Esophagus squamous epithelium (tissue), 5 donors: ENCODE measurements around the gene ZBED5. TPM values are rescaled to one million over a fixed set of nuclear protein-coding genes. Genes with fewer than 3 reads are reported as not detected.
"Not testable (repeated sequence)": the region's sequence is repeated elsewhere in the genome, so short reads cannot be mapped to it uniquely, and the experiment has no call there.

Source experiments
- DNase-seq: peaks from one replicate; lab custom pipeline; 2025; lab: John Stamatoyannopoulos, UW
- H3K27ac ChIP-seq, 4 donors: fragments of 200-600 bp; sonication (generic); one replicate each; pipeline ENCODE4 v1.5.1; 2016 to 2019; ENCODE audit warnings: mild to moderate bottlenecking in 1 of 4
- H3K27me3 ChIP-seq, 4 donors: fragments of 200-600 bp; sonication (generic); 1 replicate in 3 of 4; 2 replicates in 1 of 4; pipeline versions ENCODE4 v1.5.1 to v1.6.0; 2017 to 2021; ENCODE audit warnings: antibody characterized with exemption in 1 of 4
- H3K36me3 ChIP-seq, 3 donors: fragments of 200-600 bp; sonication (generic); one replicate each; pipeline ENCODE4 v1.5.1; 2016 to 2019
- H3K4me1 ChIP-seq, 3 donors: fragments of 200-600 bp; sonication (generic); one replicate each; pipeline ENCODE4 v1.5.1; 2017 to 2019
- H3K4me3 ChIP-seq, 4 donors: fragments of 200-600 bp; sonication (generic); 1 replicate in 3 of 4; 2 replicates in 1 of 4; pipeline ENCODE4 v1.5.1; 2016 to 2019; ENCODE audit warnings: mild to moderate bottlenecking in 2 of 4, moderate library complexity in 1 of 4
- H3K9me3 ChIP-seq, 3 donors: fragments of 200-600 bp; sonication (generic); one replicate each; pipeline ENCODE4 v1.5.1; 2016 to 2019
- CTCF ChIP-seq, 6 experiments: fragments of 450-650 bp in 4 of 6; fragments of 200-600 bp in 2 of 6; sonication (generic) in 2 of 6; IDR thresholded peaks; one replicate each; pipeline ENCODE4 v1.5.1; 2016 to 2019; ENCODE audit warnings: antibody characterized with exemption in 6 of 6, mild to moderate bottlenecking in 4 of 6, moderate library complexity in 4 of 6
- POLR2A ChIP-seq, 4 donors: fragments of 450-650 bp; IDR thresholded peaks; one replicate each; pipeline ENCODE4 v1.6.1; 2017; ENCODE audit warnings: antibody characterized with exemption in 4 of 4, mild to moderate bottlenecking in 4 of 4, moderate library complexity in 3 of 4
- WGBS, 2 donors: methylation state at CpG; one replicate each; pipeline ENCODE4 v1.1.5; 2018; 5-methylcytosine and 5-hydroxymethylcytosine counted together
- intact Hi-C: fragments of 100-400 bp; cut with DNase I; formaldehyde crosslinking; loops from one replicate; pipeline ENCODE4 v1.15.0; 2022
- total RNA-seq, 4 donors: library from RNA; depleted of rRNA; stranded (reverse); fragments of >200 nt; gene quantifications; one replicate each; pipeline ENCODE4 v1.1.0, GENCODE V29; 2016
- donor health status: DM: yes; HTN: yes; CAD: no.

The ZBED5 gene
- total RNA-seq, 4 donors from 2014 or later: 13.4 to 39.5 (median 25.0) TPM

- no peaks in the 10 kb centered on the region for H3K27me3 ChIP-seq
- H3K4me1 ChIP-seq: peaks cover 0 to 41% (median 5%) of the 10 kb centered on the region in 3 donors
- no peak overlapping the region for H3K27ac ChIP-seq
- intact Hi-C loops: no loop called here
- no peak overlapping the region for H3K4me3 ChIP-seq
- DNase-seq: no peak
- no peak for TF ChIP-seq POLR2A (IDR thresholded peaks at IDR 0.05)
- TF ChIP-seq CTCF (IDR thresholded peaks at IDR 0.05): no peak
- peaks cover 0 to 12% (median 0%) of the 10 kb centered on the region in 3 donors for H3K9me3 ChIP-seq
- no peaks in the 10 kb centered on the region for H3K36me3 ChIP-seq
These were observed 29.5 kb upstream of the ZBED5 start for GRCh38 chr11:10887307-10887706.

GRCh38 chr11:10886652-10887250 is 28.9 kb upstream of the ZBED5 start:
- peaks cover 0 to 12% (median 0%) of the 10 kb centered on the region in 3 donors for H3K9me3 ChIP-seq
- H3K4me1 ChIP-seq: peaks cover 0 to 46% (median 5%) of the 10 kb centered on the region in 3 donors
- 66 to 72% methylated on average over 3 of the region's 3 CpGs for WGBS, 2 donors
- intact Hi-C loops: no loop called here
- no peak overlapping the region for H3K27ac ChIP-seq
- H3K27me3 ChIP-seq: no peaks in the 10 kb centered on the region
- no peak for TF ChIP-seq POLR2A (IDR thresholded peaks at IDR 0.05)
- no peak for TF ChIP-seq CTCF (IDR thresholded peaks at IDR 0.05)
- H3K4me3 ChIP-seq: no peak overlapping the region
- no peaks in the 10 kb centered on the region for H3K36me3 ChIP-seq
- no peak for DNase-seq

GRCh38 chr11:10885703-10886363 is 28.0 kb upstream of the ZBED5 start:
- WGBS, 2 donors: 39 to 43% methylated on average over 2 of the region's 2 CpGs
- DNase-seq: no peak

GRCh38 chr11:10884292-10884691 is 26.4 kb upstream of the ZBED5 start:
- intact Hi-C loops, DNase-seq, H3K36me3 ChIP-seq, H3K27me3 ChIP-seq, H3K4me3 ChIP-seq: not testable (repeated sequence)
- peak overlapping the region in 2 of 4 donors; percentile 18 to 30 for H3K27ac ChIP-seq
- 44 to 65% methylated on average over 4 of the region's 4 CpGs for WGBS, 2 donors
- peaks cover 0 to 48% (median 5%) of the 10 kb centered on the region in 3 donors for H3K4me1 ChIP-seq
- H3K9me3 ChIP-seq: peaks cover 0 to 12% (median 0%) of the 10 kb centered on the region in 3 donors

More at GRCh38 chr11:10885703-10886363, 28.0 kb upstream of the ZBED5 start:
- Histone ChIP-seq H3K27me3 (no peaks in the 10 kb centered on the region), H3K9me3 (peaks cover 0 to 12% (median 0%) of the 10 kb centered on the region in 3 donors), H3K36me3 (no peaks in the 10 kb centered on the region), H3K4me1 (peaks cover 0 to 48% (median 5%) of the 10 kb centered on the region in 3 donors), H3K27ac (peak overlapping the region in 3 of 4 donors; percentile 15 to 53 (median 42)), H3K4me3 (no peak overlapping the region)
- no peak for TF ChIP-seq POLR2A (IDR thresholded peaks at IDR 0.05)
- no peak for TF ChIP-seq CTCF (IDR thresholded peaks at IDR 0.05)
- intact Hi-C loops: no loop called here

GRCh38 chr11:10881892-10882291 is 24.0 kb upstream of the ZBED5 start:
- Histone ChIP-seq H3K4me1 (peaks cover 0 to 55% (median 8%) of the 10 kb centered on the region in 3 donors), H3K9me3 (peaks cover 0 to 12% (median 0%) of the 10 kb centered on the region in 3 donors), H3K27me3 (no peaks in the 10 kb centered on the region), H3K4me3 (no peak overlapping the region), H3K27ac (peak overlapping the region in 1 of 4 donors; percentile 16), H3K36me3 (no peaks in the 10 kb centered on the region)
- TF ChIP-seq POLR2A (IDR thresholded peaks at IDR 0.05) (no peak), CTCF (IDR thresholded peaks at IDR 0.05) (no peak)
- 43 to 52% methylated on average over 3 of the region's 3 CpGs for WGBS, 2 donors
- DNase-seq: no peak
- intact Hi-C loops: no loop called here
